WI38 (cell line): ENCODE results near the gene STK11IP.

ENCODE experiments used
- H3K4me3 ChIP-seq: 2 replicates; pipeline ENCODE4 v1.5.1; 2011; ENCODE audit warnings: low read depth, mild to moderate bottlenecking, control low read depth, low read length
- CTCF ChIP-seq: IDR thresholded peaks from 2 replicates; pipeline ENCODE4 v1.5.1; 2012; ENCODE audit warnings: low read depth, mild to moderate bottlenecking, control low read depth, low read length

STK11IP gene

GRCh38 chr2:219608399-219608964 lies 10.8 kb downstream of the STK11IP start:
- no peak overlapping the region for H3K4me3 ChIP-seq
- TF ChIP-seq CTCF: no peak

GRCh38 chr2:219609149-219609750 lies 11.6 kb downstream of the STK11IP start:
- TF ChIP-seq CTCF: no peak
- H3K4me3 ChIP-seq: no peak overlapping the region

GRCh38 chr2:219611306-219611705 lies 13.6 kb downstream of the STK11IP start:
- TF ChIP-seq CTCF: no peak
- H3K4me3 ChIP-seq: no peak overlapping the region

- no peak for TF ChIP-seq CTCF
- H3K4me3 ChIP-seq: no peak overlapping the region
Observed at GRCh38 chr2:219611866-219612576, 14.4 kb downstream of the STK11IP start.

- H3K4me3 ChIP-seq: no peak overlapping the region
- TF ChIP-seq CTCF: no peak
Observed at GRCh38 chr2:219612577-219613286, 15.1 kb downstream of the STK11IP start.

GRCh38 chr2:219613461-219614070 lies 15.9 kb downstream of the STK11IP start:
- no peak overlapping the region for H3K4me3 ChIP-seq

More at GRCh38 chr2:219613461-219614070, 15.9 kb downstream of the STK11IP start:
- TF ChIP-seq CTCF: no peak
